ENCODE results near the gene RAD18.

Gene RAD18

GRCh38 chr3:8954938-8955763 lies 8.1 kb downstream of the RAD18 start:
- H3K4me1 ChIP-seq (ENCODE audit: control insufficient read depth, insufficient read depth, low read length), result no peaks in the 10 kb centered on the region
- H3K4me3 ChIP-seq (ENCODE audit: low read depth, low read length), result no peak overlapping the region
- H3K36me3 ChIP-seq (ENCODE audit: control insufficient read depth, insufficient read depth, low read length), result no peaks in the 10 kb centered on the region
- H3K9me3 ChIP-seq (ENCODE audit: control insufficient read depth, insufficient read depth, low read length), result no peaks in the 10 kb centered on the region
- no peaks in the 10 kb centered on the region for H3K27me3 ChIP-seq (ENCODE audit: control insufficient read depth, insufficient read depth, low read length)
- H3K9ac ChIP-seq (ENCODE audit: low read depth, low read length), result no peak overlapping the region

DNA sequence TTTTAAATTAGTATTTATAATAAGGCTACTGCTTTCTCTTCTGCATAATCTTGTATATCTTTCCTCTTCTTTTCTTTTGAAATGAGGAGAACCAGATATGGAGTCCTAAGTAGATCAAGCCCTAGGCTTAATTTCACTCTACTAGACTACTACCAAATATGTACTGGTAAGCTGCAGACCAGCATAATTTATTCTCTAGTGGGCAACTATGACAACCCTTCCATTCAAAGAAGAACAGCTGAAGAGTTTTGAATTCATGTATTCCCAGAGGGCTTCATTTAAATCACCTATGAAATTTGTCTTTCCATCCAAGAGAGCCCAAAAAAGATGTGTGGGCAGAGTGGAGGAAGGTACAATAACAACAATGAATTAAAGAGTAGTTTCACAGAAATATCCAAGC lies 10.0 kb downstream of the RAD18 start:
- Histone ChIP-seq H3K9ac (ENCODE audit: low read depth, low read length) (no peak overlapping the region), H3K27me3 (ENCODE audit: control insufficient read depth, insufficient read depth, low read length) (no peaks in the 10 kb centered on the region), H3K36me3 (ENCODE audit: control insufficient read depth, insufficient read depth, low read length) (no peaks in the 10 kb centered on the region), H3K4me1 (ENCODE audit: control insufficient read depth, insufficient read depth, low read length) (no peaks in the 10 kb centered on the region), H3K9me3 (ENCODE audit: control insufficient read depth, insufficient read depth, low read length) (no peaks in the 10 kb centered on the region), H3K4me3 (ENCODE audit: low read depth, low read length) (no peak overlapping the region)

- H3K9me3 ChIP-seq (ENCODE audit: control insufficient read depth, insufficient read depth, low read length), result no peaks in the 10 kb centered on the region
- H3K36me3 ChIP-seq (ENCODE audit: control insufficient read depth, insufficient read depth, low read length), result no peaks in the 10 kb centered on the region
- H3K27me3 ChIP-seq (ENCODE audit: control insufficient read depth, insufficient read depth, low read length), result no peaks in the 10 kb centered on the region
- no peak overlapping the region for H3K4me3 ChIP-seq (ENCODE audit: low read depth, low read length)
- no peaks in the 10 kb centered on the region for H3K4me1 ChIP-seq (ENCODE audit: control insufficient read depth, insufficient read depth, low read length)
- H3K9ac ChIP-seq (ENCODE audit: low read depth, low read length), result no peak overlapping the region
These were observed 11.1 kb downstream of the RAD18 start for GRCh38 chr3:8952130-8952529.

DNA sequence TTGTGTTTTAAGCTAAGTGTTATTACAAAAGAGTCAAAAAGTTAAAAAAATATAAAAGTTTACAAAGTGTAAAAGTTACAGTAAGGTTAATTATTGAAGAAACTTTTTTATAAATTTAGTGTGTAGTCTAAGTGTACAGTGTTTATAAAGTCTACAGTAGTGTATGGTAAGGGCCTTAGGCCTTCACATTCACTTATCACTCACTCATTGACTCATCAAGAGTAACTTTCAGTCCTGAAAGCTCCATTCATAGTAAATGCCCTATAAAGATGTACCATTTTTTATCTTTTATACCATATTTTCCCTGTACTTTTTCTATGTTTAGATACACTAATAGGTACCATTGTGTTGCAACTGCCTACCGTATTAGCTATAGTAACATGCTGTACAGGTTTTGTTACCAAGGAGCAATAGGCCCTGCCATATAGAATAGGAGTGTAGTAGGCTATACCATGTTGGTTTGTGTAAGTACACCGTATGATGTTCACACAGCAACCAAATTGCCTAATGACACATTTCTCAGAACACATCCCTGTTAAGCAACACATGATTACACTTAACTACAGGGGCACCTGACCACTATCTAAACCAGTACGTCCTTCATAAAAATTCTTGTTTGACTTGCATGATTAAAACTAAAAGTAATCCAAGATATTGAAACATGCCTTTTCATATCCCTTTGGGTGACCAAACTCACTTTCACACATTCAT lies 17.2 kb downstream of the RAD18 start:
- no peaks in the 10 kb centered on the region for H3K27me3 ChIP-seq (ENCODE audit: control insufficient read depth, insufficient read depth, low read length)
- H3K36me3 ChIP-seq (ENCODE audit: control insufficient read depth, insufficient read depth, low read length), result peaks cover 4% of the 10 kb centered on the region
- no peak overlapping the region for H3K9ac ChIP-seq (ENCODE audit: low read depth, low read length)
- no peaks in the 10 kb centered on the region for H3K4me1 ChIP-seq (ENCODE audit: control insufficient read depth, insufficient read depth, low read length)
- H3K9me3 ChIP-seq (ENCODE audit: control insufficient read depth, insufficient read depth, low read length), result no peaks in the 10 kb centered on the region
- no peak overlapping the region for H3K4me3 ChIP-seq (ENCODE audit: low read depth, low read length)

DNA sequence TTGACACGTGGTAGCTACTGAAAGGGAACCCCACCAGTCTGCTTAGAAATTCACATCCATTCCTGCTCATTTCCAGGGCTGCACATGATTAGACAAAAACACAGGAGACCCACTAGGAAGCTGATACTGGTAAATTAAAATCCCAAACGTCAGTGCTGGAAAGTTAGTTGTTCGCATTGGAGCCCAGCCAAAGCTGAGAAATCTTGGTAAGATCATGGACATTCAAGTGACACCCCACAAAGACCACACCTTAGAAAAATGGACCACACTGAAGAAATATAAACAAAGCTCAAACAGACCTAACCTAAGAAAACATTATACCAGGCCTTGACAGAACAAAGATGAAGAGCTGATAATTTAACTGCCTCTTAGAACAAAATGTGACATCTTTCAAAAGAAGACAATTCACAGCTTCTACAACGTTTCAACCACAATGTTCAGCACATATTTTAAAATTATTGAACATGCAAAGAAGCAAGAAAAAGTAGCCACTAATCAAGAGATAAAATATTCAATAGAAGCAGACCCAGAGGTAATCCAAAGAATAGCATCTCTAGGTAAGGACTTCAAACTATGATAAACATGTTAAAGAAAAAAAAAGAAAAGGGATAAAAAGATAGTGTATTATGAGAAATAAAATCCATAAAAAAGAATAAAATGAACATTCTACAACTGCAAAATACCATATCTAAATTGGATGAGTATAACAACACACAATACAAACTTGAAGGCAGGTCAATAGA lies 20.4 kb downstream of the RAD18 start:
- Histone ChIP-seq H3K4me1 (ENCODE audit: control insufficient read depth, insufficient read depth, low read length) (no peaks in the 10 kb centered on the region), H3K36me3 (ENCODE audit: control insufficient read depth, insufficient read depth, low read length) (peaks cover 7% of the 10 kb centered on the region), H3K4me3 (ENCODE audit: low read depth, low read length) (no peak overlapping the region), H3K9ac (ENCODE audit: low read depth, low read length) (no peak overlapping the region), H3K9me3 (ENCODE audit: control insufficient read depth, insufficient read depth, low read length) (no peaks in the 10 kb centered on the region), H3K27me3 (ENCODE audit: control insufficient read depth, insufficient read depth, low read length) (no peaks in the 10 kb centered on the region)

DNA sequence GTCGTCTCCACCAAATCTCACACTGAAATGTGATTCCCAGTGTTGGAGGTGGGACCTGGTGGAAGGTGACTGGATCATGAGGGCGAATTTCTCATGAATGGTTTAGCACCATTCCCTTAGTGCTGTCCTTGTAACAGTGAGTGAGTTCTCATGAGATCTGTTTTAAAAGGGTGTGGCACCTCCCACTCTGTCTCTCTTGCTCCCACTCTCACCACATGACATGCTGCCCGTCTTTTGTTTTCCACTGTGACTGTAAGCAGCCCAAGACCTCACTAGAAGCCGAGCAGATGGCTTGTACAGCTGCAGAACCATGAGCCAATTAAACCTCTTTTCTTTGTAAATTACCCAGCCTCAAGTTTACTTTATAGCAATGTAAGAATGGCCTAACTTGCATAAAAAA lies 21.2 kb downstream of the RAD18 start:
- no peaks in the 10 kb centered on the region for H3K9me3 ChIP-seq (ENCODE audit: control insufficient read depth, insufficient read depth, low read length)
- H3K4me3 ChIP-seq (ENCODE audit: low read depth, low read length), result no peak overlapping the region
- H3K9ac ChIP-seq (ENCODE audit: low read depth, low read length), result no peak overlapping the region
- H3K4me1 ChIP-seq (ENCODE audit: control insufficient read depth, insufficient read depth, low read length), result no peaks in the 10 kb centered on the region
- H3K27me3 ChIP-seq (ENCODE audit: control insufficient read depth, insufficient read depth, low read length), result no peaks in the 10 kb centered on the region
- peaks cover 7% of the 10 kb centered on the region for H3K36me3 ChIP-seq (ENCODE audit: control insufficient read depth, insufficient read depth, low read length)

DNA sequence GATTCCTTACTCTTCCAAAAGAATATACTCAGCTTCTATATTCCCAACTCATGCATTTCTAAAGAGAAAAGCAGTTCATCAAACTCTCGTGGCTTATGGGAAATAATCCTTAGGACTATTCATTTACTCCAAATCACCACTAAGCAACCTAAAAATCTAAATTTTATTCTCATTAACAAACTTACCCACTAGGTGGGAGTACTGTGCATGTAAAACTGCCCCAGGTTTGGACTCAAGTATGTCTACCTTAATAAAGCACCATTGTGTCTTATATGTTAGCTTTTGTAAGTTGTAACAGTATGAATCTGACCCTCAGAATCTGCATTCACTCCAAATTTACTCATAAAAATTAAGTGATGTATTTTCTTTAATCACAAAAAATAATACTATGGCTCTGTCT lies 25.3 kb downstream of the RAD18 start:
- no peaks in the 10 kb centered on the region for H3K9me3 ChIP-seq (ENCODE audit: control insufficient read depth, insufficient read depth, low read length)
- H3K27me3 ChIP-seq (ENCODE audit: control insufficient read depth, insufficient read depth, low read length), result no peaks in the 10 kb centered on the region
- no peak overlapping the region for H3K9ac ChIP-seq (ENCODE audit: low read depth, low read length)
- H3K36me3 ChIP-seq (ENCODE audit: control insufficient read depth, insufficient read depth, low read length), result peaks cover 7% of the 10 kb centered on the region
- no peaks in the 10 kb centered on the region for H3K4me1 ChIP-seq (ENCODE audit: control insufficient read depth, insufficient read depth, low read length)
- no peak overlapping the region for H3K4me3 ChIP-seq (ENCODE audit: low read depth, low read length)

DNA sequence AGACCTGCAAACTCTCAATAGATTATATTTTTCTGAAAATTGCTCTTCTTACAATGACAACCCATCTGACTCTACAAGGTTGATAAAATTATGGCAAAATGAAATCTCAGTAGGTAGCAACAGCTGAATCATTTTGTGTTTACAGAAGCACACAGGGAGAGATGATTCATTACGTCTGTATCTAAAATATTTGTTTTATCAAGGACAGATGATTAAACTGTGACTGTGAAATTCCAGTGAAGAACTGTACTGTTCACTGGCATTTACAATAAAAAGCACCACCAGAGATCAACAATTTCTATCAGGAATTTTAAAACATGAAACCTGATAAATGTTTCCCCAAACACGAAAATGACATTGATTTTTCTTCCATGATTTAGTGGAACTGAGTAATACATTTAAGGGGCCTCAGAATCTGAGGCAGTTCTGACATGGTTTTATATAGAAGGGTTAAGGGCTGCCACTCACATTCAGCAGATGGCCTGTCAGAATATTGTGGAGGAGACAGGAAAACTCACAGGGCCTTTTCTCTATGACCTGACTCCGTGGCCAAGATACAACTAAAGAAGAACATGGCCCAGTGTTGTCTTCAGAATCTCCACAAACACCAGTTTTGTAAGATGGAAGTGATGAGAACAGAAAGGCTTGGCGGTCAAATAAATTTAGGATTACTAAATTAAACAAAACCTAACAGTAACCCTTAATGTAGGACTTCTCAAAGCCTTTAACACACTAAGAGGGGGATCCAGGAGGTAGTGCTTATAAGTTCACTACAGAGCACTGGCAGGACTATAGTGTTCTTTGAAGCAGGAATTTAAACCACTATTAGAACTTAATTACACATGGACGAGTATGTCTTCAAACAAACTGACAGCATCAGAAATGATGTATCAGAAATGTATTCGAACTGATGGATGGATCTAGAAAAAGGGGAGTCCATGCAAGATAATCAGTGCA lies 25.9 kb downstream of the RAD18 start:
- peaks cover 7% of the 10 kb centered on the region for H3K36me3 ChIP-seq (ENCODE audit: control insufficient read depth, insufficient read depth, low read length)

GRCh38 chr3:8932507-8932906 lies 30.8 kb downstream of the RAD18 start:
- H3K36me3 ChIP-seq (ENCODE audit: control insufficient read depth, insufficient read depth, low read length), result no peaks in the 10 kb centered on the region
- H3K9me3 ChIP-seq (ENCODE audit: control insufficient read depth, insufficient read depth, low read length), result no peaks in the 10 kb centered on the region
- no peak overlapping the region for H3K4me3 ChIP-seq (ENCODE audit: low read depth, low read length)

More for the DNA sequence above, 25.9 kb downstream of the RAD18 start:
- H3K4me1 ChIP-seq (ENCODE audit: control insufficient read depth, insufficient read depth, low read length), result no peaks in the 10 kb centered on the region
- H3K4me3 ChIP-seq (ENCODE audit: low read depth, low read length), result no peak overlapping the region
- H3K9ac ChIP-seq (ENCODE audit: low read depth, low read length), result no peak overlapping the region
- no peaks in the 10 kb centered on the region for H3K27me3 ChIP-seq (ENCODE audit: control insufficient read depth, insufficient read depth, low read length)
- no peaks in the 10 kb centered on the region for H3K9me3 ChIP-seq (ENCODE audit: control insufficient read depth, insufficient read depth, low read length)

DNA sequence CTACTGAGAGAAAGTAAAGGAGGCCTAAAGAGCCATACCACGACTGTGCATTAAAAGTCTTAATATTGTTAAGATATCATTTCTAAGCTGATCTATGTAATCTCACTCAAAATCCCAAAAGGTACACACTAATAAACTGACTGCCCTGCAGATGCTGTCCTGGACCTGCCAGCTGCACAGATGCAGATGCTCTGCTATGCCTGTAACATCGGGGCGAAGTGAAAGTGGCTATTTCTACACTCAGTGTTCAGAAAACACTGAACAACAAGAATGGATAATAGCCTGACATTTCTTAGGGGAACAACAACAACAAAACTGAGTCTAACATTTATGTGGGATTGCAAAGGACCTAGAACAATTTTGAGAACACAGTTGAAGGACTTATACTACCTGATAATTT lies 31.9 kb downstream of the RAD18 start:
- H3K27me3 ChIP-seq (ENCODE audit: control insufficient read depth, insufficient read depth, low read length), result no peaks in the 10 kb centered on the region
- H3K9me3 ChIP-seq (ENCODE audit: control insufficient read depth, insufficient read depth, low read length), result no peaks in the 10 kb centered on the region
- no peak overlapping the region for H3K9ac ChIP-seq (ENCODE audit: low read depth, low read length)
- no peak overlapping the region for H3K4me3 ChIP-seq (ENCODE audit: low read depth, low read length)
- H3K36me3 ChIP-seq (ENCODE audit: control insufficient read depth, insufficient read depth, low read length), result no peaks in the 10 kb centered on the region
- no peaks in the 10 kb centered on the region for H3K4me1 ChIP-seq (ENCODE audit: control insufficient read depth, insufficient read depth, low read length)

More at GRCh38 chr3:8932507-8932906, 30.8 kb downstream of the RAD18 start:
- Histone ChIP-seq H3K4me1 (ENCODE audit: control insufficient read depth, insufficient read depth, low read length) (no peaks in the 10 kb centered on the region), H3K27me3 (ENCODE audit: control insufficient read depth, insufficient read depth, low read length) (no peaks in the 10 kb centered on the region), H3K9ac (ENCODE audit: low read depth, low read length) (no peak overlapping the region)

DNA sequence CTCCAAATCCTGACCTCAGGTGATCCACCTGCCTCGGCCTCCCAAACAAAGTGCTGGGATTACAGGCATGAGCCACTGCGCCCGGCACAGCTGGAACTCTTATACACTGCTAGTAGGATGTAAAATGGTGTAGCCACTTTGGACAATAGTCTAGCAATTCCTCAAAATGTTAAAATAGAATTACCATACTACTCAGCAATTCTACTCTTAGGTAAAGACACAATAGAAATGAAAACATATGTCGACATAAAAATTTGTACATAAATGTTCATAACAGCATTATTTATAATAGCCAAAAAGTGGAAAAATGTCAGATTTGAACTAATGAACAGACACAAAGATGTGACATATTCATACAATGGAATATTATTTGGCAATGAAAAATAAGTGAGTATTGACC lies 33.4 kb downstream of the RAD18 start:
- Histone ChIP-seq H3K9ac (ENCODE audit: low read depth, low read length) (no peak overlapping the region), H3K9me3 (ENCODE audit: control insufficient read depth, insufficient read depth, low read length) (no peaks in the 10 kb centered on the region), H3K4me3 (ENCODE audit: low read depth, low read length) (no peak overlapping the region), H3K36me3 (ENCODE audit: control insufficient read depth, insufficient read depth, low read length) (no peaks in the 10 kb centered on the region), H3K4me1 (ENCODE audit: control insufficient read depth, insufficient read depth, low read length) (no peaks in the 10 kb centered on the region), H3K27me3 (ENCODE audit: control insufficient read depth, insufficient read depth, low read length) (no peaks in the 10 kb centered on the region)

All from iPS-15b (cell line).